ENCODE measurements around the gene SMAD1. TPM values are rescaled to one million over a fixed set of nuclear protein-coding genes. Genes with fewer than 3 reads are reported as not detected.

The SMAD1 gene
- total RNA-seq, 4 donors from 2014 or later, result 48.1 to 102 (median 67.4) TPM

DNA sequence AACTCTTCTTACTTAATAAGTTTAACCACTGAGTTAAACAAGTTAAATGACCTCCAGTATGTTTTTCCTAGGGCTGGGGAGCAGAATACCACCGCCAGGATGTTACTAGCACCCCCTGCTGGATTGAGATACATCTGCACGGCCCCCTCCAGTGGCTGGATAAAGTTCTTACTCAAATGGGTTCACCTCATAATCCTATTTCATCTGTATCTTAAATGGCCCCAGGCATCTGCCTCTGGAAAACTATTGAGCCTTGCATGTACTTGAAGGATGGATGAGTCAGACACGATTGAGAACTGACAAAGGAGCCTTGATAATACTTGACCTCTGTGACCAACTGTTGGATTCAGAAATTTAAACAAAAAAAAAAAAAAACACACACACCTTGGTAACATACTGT lies 76.1 kb downstream of the SMAD1 start:
- Histone ChIP-seq H3K4me3 (replicated peaks in 1 of 3) (no peak overlapping the region), H3K36me3 (peaks cover 0 to 9% of the 10 kb centered on the region in 2 donors), H3K27me3 (no peaks in the 10 kb centered on the region), H3K4me1 (peaks cover 0 to 7% of the 10 kb centered on the region in 2 donors), H3K9me3 (no peaks in the 10 kb centered on the region), H3K27ac (no peak overlapping the region)
- peak; percentile 49 to 60 for DNase-seq
- TF ChIP-seq CTCF (IDR thresholded peaks at IDR 0.05) (peak in 5 of 6 experiments; percentile 82 to 90 (median 88)), POLR2A (IDR thresholded peaks at IDR 0.05) (no peak)
- 6 to 13% methylated on average over 3 of the region's 3 CpGs for WGBS, 2 donors
- intact Hi-C loops (cut with DNase I), result no loop called here

DNA sequence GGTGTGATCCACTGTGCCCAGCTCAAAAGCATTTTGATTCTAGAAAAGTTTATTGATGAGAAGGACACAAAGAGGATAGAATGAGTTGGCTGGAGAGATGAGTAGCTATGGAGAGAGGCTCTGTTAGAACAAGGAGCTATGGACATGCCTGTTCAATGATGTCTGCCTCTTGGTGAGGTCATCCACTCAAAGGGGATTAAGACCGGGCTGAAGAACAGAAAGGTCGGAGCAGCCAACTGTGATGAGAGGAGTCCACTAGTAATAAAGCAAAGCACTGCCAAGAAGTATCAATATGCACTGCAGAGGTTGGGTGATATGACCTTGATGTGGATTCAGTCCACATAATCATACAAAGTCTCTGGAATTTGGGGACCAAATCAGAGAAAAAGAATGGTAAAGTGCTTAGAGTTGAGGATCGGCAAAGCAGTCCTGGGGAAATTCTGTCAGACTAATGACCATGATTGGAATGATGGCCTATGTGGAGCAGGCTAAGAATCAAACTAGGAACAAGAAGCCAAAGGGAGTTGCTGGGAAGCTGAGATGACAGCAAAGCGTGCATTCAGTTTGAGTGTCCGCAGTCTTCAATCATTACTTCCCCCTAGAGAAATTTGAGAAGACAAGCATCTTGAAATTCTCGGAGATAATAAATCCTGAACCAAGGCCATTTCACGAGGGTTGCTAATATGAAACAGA lies 81.8 kb downstream of the SMAD1 start:
- intact Hi-C loops (cut with DNase I), result no loop called here
- WGBS, 2 donors, result 66 to 72% methylated on average over 7 of the region's 7 CpGs
- no peaks in the 10 kb centered on the region for H3K9me3 ChIP-seq
- no peak overlapping the region for H3K27ac ChIP-seq
- H3K4me1 ChIP-seq, result no peaks in the 10 kb centered on the region
- TF ChIP-seq CTCF (IDR thresholded peaks at IDR 0.05) (no peak), POLR2A (IDR thresholded peaks at IDR 0.05) (no peak)
- no peak for DNase-seq
- H3K36me3 ChIP-seq, result peaks cover 0 to 9% of the 10 kb centered on the region in 2 donors
- H3K27me3 ChIP-seq, result no peaks in the 10 kb centered on the region
- H3K4me3 ChIP-seq (replicated peaks in 1 of 3), result no peak overlapping the region

DNA sequence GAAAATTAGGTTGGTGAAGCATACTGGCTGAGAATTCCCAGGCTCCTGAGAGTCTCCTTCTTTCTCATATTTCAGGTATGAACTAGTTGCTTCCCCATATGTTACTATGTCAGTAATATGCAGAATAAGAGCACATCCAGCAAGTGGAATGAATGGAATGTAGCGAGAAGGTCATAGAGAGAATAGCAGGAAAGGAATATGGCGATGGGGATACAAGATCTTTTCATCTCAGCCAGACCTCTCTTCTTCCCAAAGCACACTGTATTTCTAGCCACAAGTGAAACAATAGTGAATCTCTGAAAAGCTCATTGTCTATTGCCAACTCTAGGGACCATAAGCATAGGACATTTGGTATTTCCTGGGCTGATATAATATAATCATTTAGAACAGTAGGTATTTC lies 82.9 kb downstream of the SMAD1 start:
- Histone ChIP-seq H3K9me3 (no peaks in the 10 kb centered on the region), H3K27ac (no peak overlapping the region), H3K27me3 (no peaks in the 10 kb centered on the region), H3K4me3 (replicated peaks in 1 of 3) (no peak overlapping the region), H3K36me3 (peaks cover 0 to 4% of the 10 kb centered on the region in 2 donors), H3K4me1 (no peaks in the 10 kb centered on the region)
- DNase-seq, result no peak
- 95 to 98% methylated on average over 2 of the region's 2 CpGs for WGBS, 2 donors
- intact Hi-C loops (cut with DNase I), result no loop called here
- no peak for TF ChIP-seq POLR2A (IDR thresholded peaks at IDR 0.05)
- no peak for TF ChIP-seq CTCF (IDR thresholded peaks at IDR 0.05)

DNA sequence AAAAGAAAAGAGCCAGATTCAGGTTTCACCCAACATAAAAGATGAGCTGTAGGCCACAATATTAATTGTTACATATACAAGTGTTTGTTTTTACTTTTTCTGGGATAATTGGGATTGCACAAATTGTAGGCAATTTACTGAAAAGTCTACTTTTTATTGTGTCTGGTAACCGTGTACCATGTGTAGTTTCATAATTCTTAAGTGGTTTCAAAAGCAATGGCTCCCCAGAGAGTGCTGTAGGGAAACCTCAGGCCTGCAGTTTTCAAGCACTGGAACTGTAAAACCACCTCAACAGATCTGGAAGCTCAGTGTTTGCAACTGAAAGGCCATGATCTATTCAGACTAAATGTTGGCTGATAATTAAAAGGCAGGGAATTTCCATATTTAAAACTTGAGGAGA lies 83.7 kb downstream of the SMAD1 start:
- no peak for TF ChIP-seq POLR2A (IDR thresholded peaks at IDR 0.05)
- TF ChIP-seq CTCF (IDR thresholded peaks at IDR 0.05), result no peak
- no peak for DNase-seq
- Histone ChIP-seq H3K27ac (no peak overlapping the region), H3K4me1 (no peaks in the 10 kb centered on the region), H3K9me3 (no peaks in the 10 kb centered on the region), H3K4me3 (replicated peaks in 1 of 3) (no peak overlapping the region), H3K36me3 (no peaks in the 10 kb centered on the region), H3K27me3 (no peaks in the 10 kb centered on the region)
- intact Hi-C loops (cut with DNase I), result no loop called here
- 38 to 45% methylated on average over 1 of the region's 1 CpG for WGBS, 2 donors

- TF ChIP-seq POLR2A (IDR thresholded peaks at IDR 0.05) (no peak), CTCF (IDR thresholded peaks at IDR 0.05) (no peak)
- intact Hi-C loops (cut with DNase I), result no loop called here
Measured at GRCh38 chr4:145566086-145566708, 84.5 kb downstream of the SMAD1 start.

More at GRCh38 chr4:145566086-145566708, 84.5 kb downstream of the SMAD1 start:
- H3K27me3 ChIP-seq, result no peaks in the 10 kb centered on the region
- H3K4me1 ChIP-seq, result no peaks in the 10 kb centered on the region
- H3K9me3 ChIP-seq, result no peaks in the 10 kb centered on the region
- no peaks in the 10 kb centered on the region for H3K36me3 ChIP-seq
- no peak overlapping the region for H3K4me3 ChIP-seq (replicated peaks in 1 of 3)
- DNase-seq, result no peak
- no peak overlapping the region for H3K27ac ChIP-seq
- 92 to 94% methylated on average over 5 of the region's 5 CpGs for WGBS, 2 donors

Measured in thyroid gland (tissue), 4 donors.